ENCODE measurements around the gene UVRAG. TPM values are rescaled to one million over a fixed set of nuclear protein-coding genes. Genes with fewer than 3 reads are reported as not detected.

The UVRAG gene
- total RNA-seq: 10 to 100 TPM; 27.0 to 47.0 TPM
- 10 to 100 TPM in 1 of 2 donors, 1 to 10 TPM in 1; 7.9 to 13.3 TPM for polyA plus RNA-seq
- long read RNA-seq, donor 1, full-length matches to known transcripts: 9 of 39 reads
- long read RNA-seq, donor 1, partial matches to known transcripts: 20 of 39 reads
- long read RNA-seq, donor 1, other reads (novel, unspliced or antisense): 10 of 39 reads
- long read RNA-seq, donor 2, full-length matches to known transcripts: 13 of 48 reads
- long read RNA-seq, donor 2, partial matches to known transcripts: 10 of 48 reads
- long read RNA-seq, donor 2, other reads (novel, unspliced or antisense): 25 of 48 reads

GRCh38 chr11:75814677-75815344, at the start of gene UVRAG:
Gene UVRAG, plus strand, starts transcription at chr11:75815210. Its CDS starts 198 bp downstream, at chr11:75815408.
- no peaks in the 10 kb centered on the region for H3K36me3 ChIP-seq (ENCODE audit: control insufficient read depth in 1 of 2, insufficient read depth in 2 of 2, low read length in 1 of 2)
- 0 to 1% methylated on average over 35 to 39 of the region's 39 CpGs for WGBS, 2 donors
- no peaks in the 10 kb centered on the region for H3K9me3 ChIP-seq (ENCODE audit: control insufficient read depth, low read length)
- peaks cover 0 to 7% of the 10 kb centered on the region in 2 donors for H3K4me1 ChIP-seq (ENCODE audit: control insufficient read depth in 1 of 2, insufficient read depth in 2 of 2, low read length in 2 of 2)
- DNase-seq (peak; percentile 99), ATAC-seq (ENCODE audit: low FRiP score) (peak; percentile 98)
- peak within 1 kb of the TSS; percentile 80 to 84 for H3K4me3 ChIP-seq (ENCODE audit: low read length in 2 of 2)
- H3K27ac ChIP-seq (ENCODE audit: low read depth in 1 of 2, low read length in 2 of 2): peak within 1 kb of the TSS; percentile 63 to 77
- intact Hi-C loops (cut with DNase I): no loop called here
- no peaks in the 10 kb centered on the region for H3K27me3 ChIP-seq (ENCODE audit: control insufficient read depth in 1 of 2, insufficient read depth in 2 of 2, low read length in 1 of 2)

- 56 to 65% methylated on average over 4 of the region's 4 CpGs for WGBS, 2 donors
- intact Hi-C loops (cut with DNase I): loop anchor here in 1 of 2 donors (5.0 kb wide), 1 partner anchor 64 kb away; no protein-coding TSS in a partner anchor
- H3K4me1 ChIP-seq (ENCODE audit: control insufficient read depth in 1 of 2, insufficient read depth in 2 of 2, low read length in 2 of 2): no peaks in the 10 kb centered on the region
- DNase-seq (no peak), ATAC-seq (ENCODE audit: low FRiP score) (no peak)
- H3K36me3 ChIP-seq (ENCODE audit: control insufficient read depth in 1 of 2, insufficient read depth in 2 of 2, low read length in 1 of 2): no peaks in the 10 kb centered on the region
- no peak overlapping the region for H3K27ac ChIP-seq (ENCODE audit: low read depth in 1 of 2, low read length in 2 of 2)
- H3K4me3 ChIP-seq (ENCODE audit: low read length in 2 of 2): no peak overlapping the region
- H3K27me3 ChIP-seq (ENCODE audit: control insufficient read depth in 1 of 2, insufficient read depth in 2 of 2, low read length in 1 of 2): no peaks in the 10 kb centered on the region
- no peaks in the 10 kb centered on the region for H3K9me3 ChIP-seq (ENCODE audit: control insufficient read depth, low read length)
Observed at GRCh38 chr11:75766443-75767227, 48.4 kb upstream of the UVRAG start.

- Histone ChIP-seq H3K4me1 (ENCODE audit: control insufficient read depth in 1 of 2, insufficient read depth in 2 of 2, low read length in 2 of 2) (no peaks in the 10 kb centered on the region), H3K27me3 (ENCODE audit: control insufficient read depth in 1 of 2, insufficient read depth in 2 of 2, low read length in 1 of 2) (no peaks in the 10 kb centered on the region), H3K4me3 (ENCODE audit: low read length in 2 of 2) (no peak overlapping the region), H3K27ac (ENCODE audit: low read depth in 1 of 2, low read length in 2 of 2) (no peak overlapping the region), H3K9me3 (ENCODE audit: control insufficient read depth, low read length) (no peaks in the 10 kb centered on the region), H3K36me3 (ENCODE audit: control insufficient read depth in 1 of 2, insufficient read depth in 2 of 2, low read length in 1 of 2) (no peaks in the 10 kb centered on the region)
- ATAC-seq (ENCODE audit: low FRiP score) (no peak), DNase-seq (no peak)
- 94% methylated on average over 6 of the region's 6 CpGs for WGBS, 2 donors
- intact Hi-C loops (cut with DNase I): loop anchor here in 1 of 2 donors (5.0 kb wide), 1 partner anchor 65 kb away; no protein-coding TSS in a partner anchor
Observed at GRCh38 chr11:75767228-75767572, 47.8 kb upstream of the UVRAG start.

- H3K4me1 ChIP-seq (ENCODE audit: control insufficient read depth in 1 of 2, insufficient read depth in 2 of 2, low read length in 2 of 2): no peaks in the 10 kb centered on the region
- H3K27ac ChIP-seq (ENCODE audit: low read depth in 1 of 2, low read length in 2 of 2): no peak overlapping the region
- DNase-seq (no peak), ATAC-seq (ENCODE audit: low FRiP score) (no peak)
- 33 to 40% methylated on average over 1 of the region's 1 CpG for WGBS, 2 donors
- H3K27me3 ChIP-seq (ENCODE audit: control insufficient read depth in 1 of 2, insufficient read depth in 2 of 2, low read length in 1 of 2): no peaks in the 10 kb centered on the region
- H3K4me3 ChIP-seq (ENCODE audit: low read length in 2 of 2): no peak overlapping the region
- no peaks in the 10 kb centered on the region for H3K9me3 ChIP-seq (ENCODE audit: control insufficient read depth, low read length)
- H3K36me3 ChIP-seq (ENCODE audit: control insufficient read depth in 1 of 2, insufficient read depth in 2 of 2, low read length in 1 of 2): no peaks in the 10 kb centered on the region
- intact Hi-C loops (cut with DNase I): loop anchor here in 1 of 2 donors (5.0 kb wide), 1 partner anchor 65 kb away; no protein-coding TSS in a partner anchor
Observed at GRCh38 chr11:75767793-75768111, 47.3 kb upstream of the UVRAG start.

GRCh38 chr11:75768112-75768908, 46.7 kb upstream of the UVRAG start, which contains the start of gene DGAT2:
Gene DGAT2, plus strand, starts transcription at chr11:75768778. Its CDS starts 214 bp downstream, at chr11:75768992.
- Histone ChIP-seq H3K36me3 (ENCODE audit: control insufficient read depth in 1 of 2, insufficient read depth in 2 of 2, low read length in 1 of 2) (no peaks in the 10 kb centered on the region), H3K9me3 (ENCODE audit: control insufficient read depth, low read length) (no peaks in the 10 kb centered on the region), H3K4me3 (ENCODE audit: low read length in 2 of 2) (peak within 1 kb of the TSS; percentile 4 to 24), H3K27me3 (ENCODE audit: control insufficient read depth in 1 of 2, insufficient read depth in 2 of 2, low read length in 1 of 2) (no peaks in the 10 kb centered on the region), H3K4me1 (ENCODE audit: control insufficient read depth in 1 of 2, insufficient read depth in 2 of 2, low read length in 2 of 2) (no peaks in the 10 kb centered on the region), H3K27ac (ENCODE audit: low read depth in 1 of 2, low read length in 2 of 2) (no peak within 1 kb of the TSS)
- intact Hi-C loops (cut with DNase I): loop anchor here in 1 of 2 donors (5.0 kb wide), 1 partner anchor 66 kb away; no protein-coding TSS in a partner anchor
- DNase-seq: peak; percentile 81 to 93
- WGBS, 2 donors: 2 to 3% methylated on average over 54 to 66 of the region's 66 CpGs
- peak; percentile 89 for ATAC-seq (ENCODE audit: low FRiP score)

GRCh38 chr11:75768909-75769771, 45.9 kb upstream of the UVRAG start:
- Histone ChIP-seq H3K27ac (ENCODE audit: low read depth in 1 of 2, low read length in 2 of 2) (no peak overlapping the region), H3K27me3 (ENCODE audit: control insufficient read depth in 1 of 2, insufficient read depth in 2 of 2, low read length in 1 of 2) (no peaks in the 10 kb centered on the region), H3K4me1 (ENCODE audit: control insufficient read depth in 1 of 2, insufficient read depth in 2 of 2, low read length in 2 of 2) (no peaks in the 10 kb centered on the region), H3K36me3 (ENCODE audit: control insufficient read depth in 1 of 2, insufficient read depth in 2 of 2, low read length in 1 of 2) (no peaks in the 10 kb centered on the region), H3K9me3 (ENCODE audit: control insufficient read depth, low read length) (no peaks in the 10 kb centered on the region), H3K4me3 (ENCODE audit: low read length in 2 of 2) (peak overlapping the region in 1 of 2 donors; percentile 24)
- intact Hi-C loops (cut with DNase I): loop anchor here in 1 of 2 donors (5.0 kb wide), 1 partner anchor 67 kb away; no protein-coding TSS in a partner anchor
- no peak for ATAC-seq (ENCODE audit: low FRiP score)
- peak in 1 of 2 donors; percentile 74 for DNase-seq
- WGBS, 2 donors: 23% methylated on average over 46 of the region's 46 CpGs

- intact Hi-C loops (cut with DNase I): no loop called here
Observed at GRCh38 chr11:75770102-75770501, 44.9 kb upstream of the UVRAG start.

More at GRCh38 chr11:75770102-75770501, 44.9 kb upstream of the UVRAG start:
- Histone ChIP-seq H3K4me3 (ENCODE audit: low read length in 2 of 2) (no peak overlapping the region), H3K9me3 (ENCODE audit: control insufficient read depth, low read length) (no peaks in the 10 kb centered on the region), H3K4me1 (ENCODE audit: control insufficient read depth in 1 of 2, insufficient read depth in 2 of 2, low read length in 2 of 2) (no peaks in the 10 kb centered on the region), H3K36me3 (ENCODE audit: control insufficient read depth in 1 of 2, insufficient read depth in 2 of 2, low read length in 1 of 2) (no peaks in the 10 kb centered on the region), H3K27me3 (ENCODE audit: control insufficient read depth in 1 of 2, insufficient read depth in 2 of 2, low read length in 1 of 2) (no peaks in the 10 kb centered on the region), H3K27ac (ENCODE audit: low read depth in 1 of 2, low read length in 2 of 2) (no peak overlapping the region)
- WGBS, 2 donors: 81% methylated on average over 5 of the region's 5 CpGs
- DNase-seq: no peak
- no peak for ATAC-seq (ENCODE audit: low FRiP score)
